SK-N-MC (cell line): ENCODE results near the gene MRGPRE.

ENCODE experiments used
- DNase-seq: peaks from one replicate; pipeline ENCODE4 v3.0.0-alpha.2; 2011; ENCODE audit warnings: low read depth, low spot score
- H3K27ac ChIP-seq: fragments of 200-600 bp; sonication (generic); 2 replicates; pipeline ENCODE4 v1.5.1; 2016; ENCODE audit warnings: mixed run types
- H3K36me3 ChIP-seq: fragments of 200-600 bp; sonication (generic); 2 replicates; pipeline ENCODE4 v1.6.1; 2017; ENCODE audit warnings: antibody characterized with exemption, low read length, mixed read lengths; ENCODE audit not compliant: insufficient read depth
- H3K4me3 ChIP-seq: fragments of 200-600 bp; sonication (generic); 2 replicates; pipeline ENCODE4 v1.5.1; 2016
- H3K9ac ChIP-seq: fragments of 200-600 bp; sonication (generic); 2 replicates; pipeline ENCODE4 v1.8.0; 2017; ENCODE audit warnings: mixed run types, mixed read lengths; ENCODE audit not compliant: insufficient read length
- H3K9me3 ChIP-seq: fragments of 200-600 bp; sonication (generic); 2 replicates; pipeline ENCODE4 v1.6.1; 2017; ENCODE audit warnings: low read depth, mild to moderate bottlenecking, antibody characterized with exemption, low read length, moderate library complexity, mixed read lengths
- EZH2 ChIP-seq: fragments of 200-600 bp; sonication (generic); IDR thresholded peaks from one replicate; pipeline ENCODE4 v1.6.1; 2017; ENCODE audit warnings: antibody characterized with exemption
- FOXP2 ChIP-seq: optimal IDR thresholded peaks from 2 replicates; pipeline ENCODE3; 2011; ENCODE audit warnings: mild to moderate bottlenecking, moderate library complexity; ENCODE audit not compliant: insufficient read depth; ENCODE audit errors: extremely low read length, control extremely low read depth
- POLR2AphosphoS5 ChIP-seq: IDR thresholded peaks from 2 replicates; pipeline ENCODE4 v1.6.1; 2012; ENCODE audit warnings: mild to moderate bottlenecking, low read depth, low read length, borderline replicate concordance

The MRGPRE gene

DNA sequence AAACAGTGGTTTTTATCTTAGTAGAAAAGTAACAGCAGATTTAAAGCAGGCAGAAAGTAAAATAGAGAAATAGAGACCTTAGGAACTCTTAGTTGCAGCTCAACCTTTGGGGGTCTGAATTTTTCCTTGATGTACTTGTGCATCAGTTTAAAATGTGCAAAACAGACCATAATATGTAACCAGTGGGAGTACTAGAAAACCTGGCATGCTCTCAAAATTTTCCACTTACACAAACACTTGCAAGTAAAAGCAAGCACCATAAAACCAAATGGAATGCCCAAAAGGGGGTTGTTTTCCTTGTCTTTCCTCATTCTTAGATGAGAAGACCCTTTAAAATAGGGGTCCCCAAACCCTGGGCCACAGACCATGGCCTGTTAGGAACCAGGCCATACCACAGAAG is 12.9 kb upstream of the MRGPRE start:
- H3K9me3 ChIP-seq, result no peaks in the 10 kb centered on the region
- H3K27ac ChIP-seq, result no peak overlapping the region
- no peak overlapping the region for H3K9ac ChIP-seq
- TF ChIP-seq EZH2 (no peak), FOXP2 (no peak), POLR2AphosphoS5 (no peak)
- no peaks in the 10 kb centered on the region for H3K36me3 ChIP-seq
- no peak overlapping the region for H3K4me3 ChIP-seq
- DNase-seq, result no peak

DNA sequence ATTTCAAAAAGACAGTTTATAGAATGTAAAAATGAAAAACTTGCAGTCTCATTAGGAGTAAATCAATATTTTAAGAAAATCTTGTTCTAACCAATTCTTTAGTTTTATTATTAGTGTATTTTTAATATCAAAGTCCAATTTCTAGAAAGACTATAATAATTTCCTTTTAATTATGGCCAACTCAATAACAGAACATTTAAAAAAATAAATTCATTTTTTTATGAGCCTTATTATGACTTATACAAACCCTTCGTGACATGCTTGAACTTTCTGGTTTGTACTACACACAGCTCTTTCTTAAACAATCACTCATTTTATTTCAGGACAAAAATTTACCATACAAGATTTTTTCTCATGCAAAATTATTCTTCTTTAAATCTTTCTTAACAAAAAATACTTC is 11.7 kb upstream of the MRGPRE start:
- Histone ChIP-seq H3K9ac (no peak overlapping the region), H3K36me3 (no peaks in the 10 kb centered on the region)

DNA sequence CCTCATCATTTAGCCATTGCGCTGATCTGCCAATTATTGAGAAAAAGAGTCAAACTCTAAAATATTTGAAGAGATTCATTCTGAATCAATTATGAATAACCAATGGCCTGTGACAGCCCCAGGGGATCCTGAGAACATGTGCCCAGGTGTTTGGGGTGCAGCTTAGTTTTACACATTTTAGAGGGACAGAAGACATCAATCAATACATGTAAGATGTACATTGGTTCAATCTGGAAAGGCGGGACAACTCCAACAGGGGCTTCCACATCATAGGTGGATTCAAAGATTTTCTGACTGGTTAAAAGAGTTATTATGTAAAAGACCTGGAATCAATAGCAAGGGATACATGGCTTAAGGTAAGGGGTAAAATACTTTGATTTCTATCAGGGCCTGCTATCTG is 4.9 kb upstream of the MRGPRE start:
- no peak overlapping the region for H3K9ac ChIP-seq
- no peaks in the 10 kb centered on the region for H3K9me3 ChIP-seq
- H3K27ac ChIP-seq, result no peak overlapping the region
- no peaks in the 10 kb centered on the region for H3K36me3 ChIP-seq
- no peak overlapping the region for H3K4me3 ChIP-seq
- TF ChIP-seq EZH2 (no peak), FOXP2 (no peak), POLR2AphosphoS5 (no peak)
- no peak for DNase-seq

More for the DNA sequence above, 11.7 kb upstream of the MRGPRE start:
- no peak overlapping the region for H3K4me3 ChIP-seq
- no peak for TF ChIP-seq FOXP2
- TF ChIP-seq EZH2, result no peak
- no peak for TF ChIP-seq POLR2AphosphoS5
- no peak for DNase-seq
- H3K27ac ChIP-seq, result no peak overlapping the region
- no peaks in the 10 kb centered on the region for H3K9me3 ChIP-seq

DNA sequence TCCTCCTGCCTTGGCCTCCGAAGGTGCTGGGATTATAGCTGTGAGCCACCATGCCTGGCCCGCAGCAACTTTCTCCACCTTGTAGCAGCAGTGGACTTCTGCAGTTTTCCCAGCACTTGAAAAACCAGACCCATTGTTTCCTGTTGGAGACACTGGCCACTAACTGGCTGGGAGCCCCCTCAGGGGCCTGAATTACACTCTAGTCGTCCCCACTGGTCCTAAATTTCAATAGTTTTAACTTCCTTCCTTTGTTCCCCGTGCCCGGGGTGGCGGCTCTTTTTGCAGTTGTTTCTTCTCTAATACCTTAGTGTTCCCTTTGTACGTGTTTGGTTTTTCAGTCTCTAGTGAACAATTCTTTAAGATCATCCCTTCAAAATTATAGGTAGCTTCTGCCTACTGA is 2.6 kb upstream of the MRGPRE start:
- no peak for DNase-seq
- TF ChIP-seq FOXP2 (no peak), EZH2 (no peak), POLR2AphosphoS5 (no peak)
- no peaks in the 10 kb centered on the region for H3K9me3 ChIP-seq
- H3K9ac ChIP-seq, result no peak overlapping the region
- no peaks in the 10 kb centered on the region for H3K36me3 ChIP-seq
- no peak overlapping the region for H3K27ac ChIP-seq
- H3K4me3 ChIP-seq, result no peak overlapping the region

DNA sequence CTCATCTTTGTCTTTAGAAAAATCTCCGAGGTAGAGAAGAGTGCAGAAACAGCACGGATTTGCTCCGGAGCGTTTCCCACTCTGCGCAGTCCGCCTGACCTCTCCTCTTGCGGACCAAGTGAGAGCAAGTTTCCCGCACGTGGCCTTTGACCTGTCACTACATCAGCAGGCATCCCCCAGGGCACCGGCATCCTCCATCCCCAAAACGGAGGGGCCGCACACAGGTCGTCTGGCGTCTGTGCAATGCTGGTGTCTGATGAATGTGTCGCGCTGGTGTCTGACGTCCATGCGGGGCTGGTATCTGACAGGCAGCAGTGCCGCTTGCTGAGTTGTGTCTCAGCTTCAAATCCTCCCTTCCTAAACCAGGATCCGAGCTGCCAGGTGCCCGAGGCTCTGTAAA is 739 bp upstream of the MRGPRE start:
- Histone ChIP-seq H3K27ac (no peak overlapping the region), H3K36me3 (no peaks in the 10 kb centered on the region), H3K4me3 (no peak overlapping the region), H3K9me3 (no peaks in the 10 kb centered on the region), H3K9ac (no peak overlapping the region)
- no peak for DNase-seq
- TF ChIP-seq EZH2 (no peak), FOXP2 (no peak), POLR2AphosphoS5 (no peak)

DNA sequence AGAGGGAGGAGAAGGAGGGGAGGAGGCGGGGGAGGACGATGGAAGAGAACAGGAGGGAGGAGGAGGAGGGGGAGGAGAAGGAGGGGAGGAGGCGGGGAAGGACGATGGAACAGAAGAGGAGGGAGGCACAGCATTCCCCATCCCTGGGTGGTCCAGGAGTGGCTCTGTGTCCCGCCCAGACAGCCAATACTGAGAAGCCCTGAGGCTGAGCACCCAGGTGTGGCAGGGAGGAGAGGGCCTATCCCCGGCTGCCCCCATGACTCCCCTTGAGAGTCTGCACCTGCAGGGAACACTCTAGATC is 717 bp downstream of the MRGPRE start:
- Histone ChIP-seq H3K36me3 (no peaks in the 10 kb centered on the region), H3K9ac (no peak overlapping the region), H3K9me3 (no peaks in the 10 kb centered on the region), H3K4me3 (no peak overlapping the region), H3K27ac (no peak overlapping the region)
- no peak for DNase-seq
- no peak for TF ChIP-seq FOXP2
- TF ChIP-seq POLR2AphosphoS5, result no peak
- TF ChIP-seq EZH2, result no peak

DNA sequence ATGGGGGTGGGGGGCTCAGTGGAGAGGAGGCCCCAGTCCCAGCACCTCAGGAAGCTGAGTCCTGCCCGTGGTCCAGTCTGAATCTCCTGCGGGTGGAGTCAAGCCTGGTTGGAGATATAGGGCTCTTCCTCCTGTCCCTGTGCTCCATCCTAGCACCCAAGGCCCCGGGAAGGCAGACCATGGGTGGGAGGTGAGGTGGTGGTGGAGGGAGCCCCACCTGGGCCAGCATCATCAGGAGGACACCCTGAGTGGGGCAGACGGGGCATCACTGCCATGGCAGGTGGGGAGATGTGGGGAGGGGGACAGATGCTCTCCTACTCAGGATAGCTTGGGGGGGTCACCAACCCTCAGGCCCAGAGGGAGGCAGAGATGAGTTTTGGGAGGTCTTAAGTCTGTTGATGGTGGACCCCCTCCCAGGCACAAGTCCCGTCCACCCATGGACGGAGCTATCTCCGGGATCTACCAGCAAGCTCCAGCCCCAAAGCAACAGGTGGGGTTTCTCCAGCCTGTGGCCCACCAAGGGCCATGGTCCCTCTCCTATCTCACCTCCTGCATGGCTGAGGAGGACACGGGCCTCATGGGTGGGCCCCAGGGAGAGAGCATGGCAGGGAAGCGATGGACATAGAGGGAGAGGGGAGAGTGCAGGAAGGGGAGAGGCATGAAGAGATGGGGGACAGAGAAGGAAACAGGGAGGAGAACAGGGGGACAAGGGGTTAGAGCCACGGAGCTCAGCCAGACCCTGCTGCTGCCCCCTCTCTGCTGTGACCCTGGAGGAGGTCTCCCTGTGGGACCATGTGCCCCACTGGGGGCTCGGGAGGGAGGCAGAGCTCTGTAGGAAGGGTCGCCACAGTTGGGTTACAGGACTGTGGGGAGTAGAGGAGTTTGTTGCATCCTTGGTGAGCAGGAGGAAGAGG is 1.3 kb downstream of the MRGPRE start:
- Histone ChIP-seq H3K9me3 (no peaks in the 10 kb centered on the region), H3K36me3 (no peaks in the 10 kb centered on the region), H3K9ac (no peak overlapping the region), H3K27ac (no peak overlapping the region), H3K4me3 (no peak overlapping the region)
- no peak for DNase-seq
- no peak for TF ChIP-seq FOXP2
- TF ChIP-seq POLR2AphosphoS5, result no peak
- no peak for TF ChIP-seq EZH2

DNA sequence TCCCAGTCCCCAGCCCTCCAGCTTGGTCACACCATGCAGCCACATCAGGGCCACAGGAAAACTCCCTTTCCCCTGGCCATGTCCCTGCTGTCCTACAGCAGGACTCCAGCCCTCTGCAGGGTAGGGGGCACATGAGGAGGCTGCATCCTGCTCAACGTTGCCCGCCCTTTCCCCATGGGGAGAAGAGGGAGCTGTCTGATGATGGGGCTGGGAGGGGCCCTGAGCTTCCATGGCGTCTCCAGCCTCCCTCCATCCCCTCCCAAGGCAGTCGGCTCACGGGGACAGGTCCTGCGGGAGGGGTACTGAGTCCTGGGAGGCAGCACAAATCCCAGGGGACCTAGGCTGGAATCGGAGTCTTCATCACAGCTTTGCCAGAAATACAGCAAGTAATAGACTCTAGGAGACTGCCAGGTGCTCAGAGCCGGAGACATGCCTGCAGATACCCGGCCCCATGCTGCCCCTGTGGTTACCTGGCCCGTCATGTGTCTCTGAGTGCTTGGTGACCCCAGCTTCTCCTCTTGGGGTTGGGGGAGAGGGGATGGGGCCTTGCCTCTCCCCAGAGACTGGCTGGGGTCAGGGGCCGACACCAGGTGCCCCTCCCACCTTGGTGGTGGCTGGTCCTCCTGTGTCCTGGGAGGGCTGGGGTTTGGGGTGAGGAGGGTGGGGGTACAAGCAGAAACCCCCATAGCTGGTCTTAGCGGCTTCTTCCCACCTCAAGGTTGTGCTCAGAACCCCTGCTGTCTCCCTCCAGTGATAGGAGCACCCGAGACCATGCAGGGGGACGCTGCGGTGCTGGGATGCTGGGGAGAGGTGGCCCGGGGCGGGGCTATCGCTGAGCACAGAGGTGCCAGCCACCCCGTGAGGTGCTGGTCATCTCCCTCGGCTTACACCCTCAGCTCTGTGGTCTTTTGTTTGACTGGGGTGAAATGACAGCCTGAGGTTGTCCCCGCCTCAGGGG is 2.3 kb downstream of the MRGPRE start:
- TF ChIP-seq FOXP2 (no peak), EZH2 (no peak), POLR2AphosphoS5 (no peak)
- no peaks in the 10 kb centered on the region for H3K9me3 ChIP-seq
- H3K36me3 ChIP-seq, result no peaks in the 10 kb centered on the region
- DNase-seq, result no peak
- no peak overlapping the region for H3K4me3 ChIP-seq
- no peak overlapping the region for H3K9ac ChIP-seq
- no peak overlapping the region for H3K27ac ChIP-seq
